NB4 (cell line): ENCODE results near the gene FOXS1.

Source experiments
- DNase-seq: peaks from one replicate; pipeline ENCODE4 v3.0.0; 2010; ENCODE audit warnings: low read depth
- H3K4me3 ChIP-seq: one replicate; pipeline ENCODE4 v1.5.1; 2011; ENCODE audit warnings: mild to moderate bottlenecking, low read depth, low read length, moderate library complexity
- MYC ChIP-seq: IDR thresholded peaks from 2 replicates; pipeline ENCODE4 v1.6.1; 2011; ENCODE audit warnings: low read depth, low read length
- POLR2A ChIP-seq: IDR thresholded peaks from 2 replicates; pipeline ENCODE4 v1.6.1; 2011; ENCODE audit warnings: mild to moderate bottlenecking; ENCODE audit not compliant: insufficient read length; ENCODE audit errors: extremely low read depth
- TF ChIP-seq, protein P1 (sequence below): IDR thresholded peaks from one replicate; pipeline ENCODE4 v1.5.1; 2012; ENCODE audit warnings: low read depth, low read length
- TF ChIP-seq, protein P2 (sequence below): IDR thresholded peaks from 2 replicates; pipeline ENCODE4 v1.6.1; 2011; ENCODE audit warnings: low read depth, low read length

The FOXS1 gene

DNA sequence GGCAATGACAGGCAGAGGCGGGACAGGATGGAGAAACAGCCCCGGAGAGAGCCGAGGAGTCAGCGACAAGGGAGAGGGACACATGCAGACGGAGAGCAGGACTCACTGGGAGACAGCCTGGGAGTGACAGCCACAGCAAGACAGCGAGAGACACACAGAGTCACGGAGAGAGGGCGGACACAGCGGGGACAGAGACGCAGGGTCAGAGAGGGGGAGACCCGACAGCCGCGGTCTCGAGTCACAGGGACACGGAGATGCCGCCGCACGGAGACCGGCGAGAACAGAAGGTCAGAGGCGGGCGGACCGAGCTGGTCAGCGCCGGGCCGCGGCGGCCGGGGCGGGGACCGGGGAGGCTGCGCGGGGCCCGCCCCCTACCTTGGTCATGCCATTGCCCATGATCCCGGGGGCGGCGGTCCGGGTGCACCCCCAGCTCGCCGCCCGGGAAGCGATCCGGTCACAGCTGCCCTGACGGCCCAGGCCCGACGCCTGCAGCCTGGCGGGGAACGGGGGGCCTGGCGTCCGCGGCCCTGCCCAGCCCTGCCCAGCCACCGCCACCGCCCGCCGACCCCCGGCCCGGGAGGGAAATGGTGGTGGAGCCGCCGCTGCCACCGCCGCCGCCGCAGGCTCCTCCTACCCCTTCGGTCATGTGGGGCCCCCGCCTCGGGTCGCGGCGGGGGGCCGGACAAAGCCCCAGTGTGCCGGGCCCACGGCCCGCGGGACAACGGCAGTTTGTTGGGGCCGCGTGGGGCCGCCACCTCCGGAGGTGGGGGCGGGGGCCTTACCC, 24.7 kb upstream of the FOXS1 start, which contains the start of the genes DUSP15 and TTLL9:
Gene DUSP15 (minus strand): TSS at position 586 of the 784 bp plus-strand sequence. CDS start 190 bp downstream, at position 396.
Gene TTLL9 (plus strand): TSS at position 693 of the 784 bp plus-strand sequence. CDS start 493 bp downstream, outside the sequence.
- peak within 1 kb of the TSS; percentile 39 for H3K4me3 ChIP-seq
- TF ChIP-seq, protein P1, sequence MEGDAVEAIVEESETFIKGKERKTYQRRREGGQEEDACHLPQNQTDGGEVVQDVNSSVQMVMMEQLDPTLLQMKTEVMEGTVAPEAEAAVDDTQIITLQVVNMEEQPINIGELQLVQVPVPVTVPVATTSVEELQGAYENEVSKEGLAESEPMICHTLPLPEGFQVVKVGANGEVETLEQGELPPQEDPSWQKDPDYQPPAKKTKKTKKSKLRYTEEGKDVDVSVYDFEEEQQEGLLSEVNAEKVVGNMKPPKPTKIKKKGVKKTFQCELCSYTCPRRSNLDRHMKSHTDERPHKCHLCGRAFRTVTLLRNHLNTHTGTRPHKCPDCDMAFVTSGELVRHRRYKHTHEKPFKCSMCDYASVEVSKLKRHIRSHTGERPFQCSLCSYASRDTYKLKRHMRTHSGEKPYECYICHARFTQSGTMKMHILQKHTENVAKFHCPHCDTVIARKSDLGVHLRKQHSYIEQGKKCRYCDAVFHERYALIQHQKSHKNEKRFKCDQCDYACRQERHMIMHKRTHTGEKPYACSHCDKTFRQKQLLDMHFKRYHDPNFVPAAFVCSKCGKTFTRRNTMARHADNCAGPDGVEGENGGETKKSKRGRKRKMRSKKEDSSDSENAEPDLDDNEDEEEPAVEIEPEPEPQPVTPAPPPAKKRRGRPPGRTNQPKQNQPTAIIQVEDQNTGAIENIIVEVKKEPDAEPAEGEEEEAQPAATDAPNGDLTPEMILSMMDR = no peak
- TF ChIP-seq, protein P2, sequence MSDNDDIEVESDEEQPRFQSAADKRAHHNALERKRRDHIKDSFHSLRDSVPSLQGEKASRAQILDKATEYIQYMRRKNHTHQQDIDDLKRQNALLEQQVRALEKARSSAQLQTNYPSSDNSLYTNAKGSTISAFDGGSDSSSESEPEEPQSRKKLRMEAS = no peak
- TF ChIP-seq POLR2A = no peak
- TF ChIP-seq MYC = no peak
- DNase-seq = peak; percentile 42

DNA sequence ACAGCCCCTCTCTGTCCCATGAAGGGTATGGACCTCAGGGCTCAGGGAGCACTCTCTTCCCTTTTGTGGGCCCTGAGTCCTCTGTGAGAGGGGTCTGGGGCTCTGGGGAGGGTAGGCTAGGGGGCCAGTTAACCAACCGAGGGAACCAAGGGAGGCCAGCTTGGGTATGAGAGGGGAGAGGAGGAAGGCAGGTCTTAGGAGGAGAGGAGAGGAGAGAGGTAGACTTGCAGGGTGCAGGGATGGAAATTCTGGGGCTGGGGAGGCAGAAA, 24.2 kb upstream of the FOXS1 start:
- TF ChIP-seq, protein P1 = no peak
- no peak for TF ChIP-seq POLR2A
- TF ChIP-seq, protein P2 = no peak
- peak overlapping the region; percentile 39 for H3K4me3 ChIP-seq
- no peak for DNase-seq

DNA sequence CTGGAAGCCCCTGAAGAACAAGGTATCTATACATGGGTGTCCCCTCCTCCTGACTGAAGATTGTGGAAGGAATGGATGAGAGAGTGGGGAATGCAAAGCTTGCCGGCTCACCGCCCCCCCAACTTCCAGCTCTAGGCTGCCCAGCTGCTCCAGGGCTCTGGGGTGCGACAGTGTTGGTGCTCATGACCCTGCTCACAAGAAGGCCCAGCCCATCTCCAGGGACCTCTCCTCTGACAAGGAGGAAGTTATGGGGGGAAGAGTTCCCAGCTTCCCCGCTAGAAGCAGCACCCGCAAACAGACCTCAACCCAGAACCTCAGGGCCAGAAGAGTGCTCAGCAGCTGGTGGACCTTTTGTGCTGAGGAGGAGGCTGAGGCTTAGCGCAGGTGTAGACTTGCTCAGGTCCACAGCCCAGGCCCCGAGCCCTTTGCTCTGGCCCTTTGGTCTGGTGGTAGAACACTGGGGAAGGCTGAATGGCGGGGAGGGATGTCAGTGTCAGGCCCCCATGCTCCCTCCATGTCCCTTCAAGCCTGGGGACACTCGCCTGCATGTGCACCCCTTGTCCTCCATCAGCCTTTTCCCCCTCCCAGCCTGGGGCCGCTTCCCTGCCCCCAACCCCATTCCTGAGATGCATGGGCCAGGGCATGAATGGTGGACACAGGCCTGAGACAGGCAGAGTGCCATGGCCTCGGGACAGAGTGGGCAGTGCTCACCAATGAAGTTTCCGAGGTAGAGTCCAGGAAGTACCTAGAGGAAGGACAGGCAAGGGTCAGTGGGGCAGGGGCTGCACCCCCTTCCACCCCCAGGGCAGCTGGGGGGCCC, 23.7 kb upstream of the FOXS1 start:
- no peak for TF ChIP-seq MYC
- TF ChIP-seq, protein P1 = peak; percentile 31
- TF ChIP-seq, protein P2 = no peak
- TF ChIP-seq POLR2A = no peak
- H3K4me3 ChIP-seq = no peak overlapping the region
- peak; percentile 80 for DNase-seq

DNA sequence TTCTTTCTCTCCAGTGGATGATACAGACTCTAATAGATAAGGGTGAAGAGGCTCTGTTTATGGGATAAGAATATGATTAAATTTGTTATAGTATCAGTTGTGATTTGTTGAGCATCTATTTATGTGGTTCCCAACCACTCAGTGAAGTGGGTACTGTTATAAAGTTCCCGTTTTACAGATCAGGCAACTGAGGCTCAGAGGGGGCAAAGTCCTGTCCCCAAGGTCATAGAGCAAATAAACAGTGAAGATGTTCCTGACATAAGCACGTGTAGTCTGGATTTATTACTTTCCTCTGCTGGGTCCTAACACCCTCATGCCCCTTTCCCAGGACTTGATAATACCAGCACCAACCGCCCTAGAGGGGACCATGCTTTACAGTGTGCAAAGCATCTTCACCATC, 20.8 kb upstream of the FOXS1 start:
- no peak overlapping the region for H3K4me3 ChIP-seq
- DNase-seq = no peak
- TF ChIP-seq POLR2A = no peak
- TF ChIP-seq, protein P1 = no peak
- TF ChIP-seq, protein P2 = no peak
- TF ChIP-seq MYC = no peak

DNA sequence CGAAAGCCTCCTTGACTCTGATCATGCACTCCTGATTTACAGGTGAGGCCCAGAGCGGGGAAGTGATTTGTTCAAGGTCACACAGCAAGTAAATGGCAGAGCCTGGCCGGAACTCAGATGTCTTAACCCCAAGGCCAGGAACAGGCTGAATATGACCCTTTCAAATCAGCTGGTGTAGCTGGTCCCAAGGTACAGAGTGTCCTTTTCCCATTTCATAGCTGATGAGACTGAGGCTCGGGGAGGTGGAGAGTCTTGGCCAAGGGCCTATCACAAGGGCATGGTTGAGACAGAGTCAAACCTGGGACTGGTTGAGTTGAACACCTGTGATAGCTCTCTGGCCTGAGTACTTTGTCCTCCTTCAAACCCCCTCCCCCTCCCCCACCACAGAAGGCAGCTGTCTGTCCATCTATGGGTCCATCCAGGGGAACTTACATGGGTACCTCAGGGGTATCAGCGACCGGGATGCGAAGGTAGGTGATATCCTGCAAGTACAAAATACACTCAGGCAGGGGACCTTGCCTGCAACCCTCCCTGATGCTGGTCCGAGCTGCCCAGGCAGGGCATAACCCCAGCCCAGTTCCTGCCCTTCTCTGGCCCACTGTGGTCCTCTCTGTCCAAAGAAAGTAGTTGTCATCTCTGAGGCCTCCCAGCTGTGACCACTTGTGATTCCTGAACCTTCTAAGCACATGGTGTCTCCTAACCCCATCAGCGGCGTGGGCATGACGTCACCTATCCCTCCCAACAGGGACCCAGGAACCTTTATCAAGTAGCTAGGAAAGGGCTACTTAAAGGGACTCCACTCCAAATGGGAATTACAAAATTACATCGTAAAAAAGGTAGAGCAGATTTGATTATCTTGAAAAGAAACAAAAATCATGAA, 19.4 kb upstream of the FOXS1 start:
- no peak overlapping the region for H3K4me3 ChIP-seq
- TF ChIP-seq, protein P2 = no peak
- no peak for TF ChIP-seq POLR2A
- TF ChIP-seq MYC = no peak
- TF ChIP-seq, protein P1 = no peak
- no peak for DNase-seq
